Esophagus squamous epithelium (tissue), 5 donors: Measurements from ENCODE around the gene FOXK2. TPM values are rescaled to one million over a fixed set of nuclear protein-coding genes. Genes with fewer than 3 reads are reported as not detected.
A peak's percentile ranks its signal among the peaks of the same experiment; 100 is the strongest.

ENCODE experiments used
- DNase-seq: peaks from one replicate; lab custom pipeline; 2025; lab: John Stamatoyannopoulos, UW
- H3K27ac ChIP-seq, 4 donors: fragments of 200-600 bp; sonication (generic); one replicate each; pipeline ENCODE4 v1.5.1; 2016 to 2019; ENCODE audit warnings: mild to moderate bottlenecking in 1 of 4
- H3K27me3 ChIP-seq, 4 donors: fragments of 200-600 bp; sonication (generic); 1 replicate in 3 of 4; 2 replicates in 1 of 4; pipeline versions ENCODE4 v1.5.1 to v1.6.0; 2017 to 2021; ENCODE audit warnings: antibody characterized with exemption in 1 of 4
- H3K36me3 ChIP-seq, 3 donors: fragments of 200-600 bp; sonication (generic); one replicate each; pipeline ENCODE4 v1.5.1; 2016 to 2019
- H3K4me1 ChIP-seq, 3 donors: fragments of 200-600 bp; sonication (generic); one replicate each; pipeline ENCODE4 v1.5.1; 2017 to 2019
- H3K4me3 ChIP-seq, 4 donors: fragments of 200-600 bp; sonication (generic); 1 replicate in 3 of 4; 2 replicates in 1 of 4; pipeline ENCODE4 v1.5.1; 2016 to 2019; ENCODE audit warnings: mild to moderate bottlenecking in 2 of 4, moderate library complexity in 1 of 4
- H3K9me3 ChIP-seq, 3 donors: fragments of 200-600 bp; sonication (generic); one replicate each; pipeline ENCODE4 v1.5.1; 2016 to 2019
- POLR2A ChIP-seq, 4 donors: fragments of 450-650 bp; IDR thresholded peaks; one replicate each; pipeline ENCODE4 v1.6.1; 2017; ENCODE audit warnings: antibody characterized with exemption in 4 of 4, mild to moderate bottlenecking in 4 of 4, moderate library complexity in 3 of 4
- WGBS, 2 donors: methylation state at CpG; one replicate each; pipeline ENCODE4 v1.1.5; 2018; 5-methylcytosine and 5-hydroxymethylcytosine counted together
- intact Hi-C: fragments of 100-400 bp; cut with DNase I; formaldehyde crosslinking; loops from one replicate; pipeline ENCODE4 v1.15.0; 2022
- total RNA-seq, 4 donors: library from RNA; depleted of rRNA; stranded (reverse); fragments of >200 nt; gene quantifications; one replicate each; pipeline ENCODE4 v1.1.0, GENCODE V29; 2016
- TF ChIP-seq, protein P1 (sequence below), 6 experiments: fragments of 450-650 bp in 4 of 6; fragments of 200-600 bp in 2 of 6; sonication (generic) in 2 of 6; IDR thresholded peaks; one replicate each; pipeline ENCODE4 v1.5.1; 2016 to 2019; ENCODE audit warnings: antibody characterized with exemption in 6 of 6, mild to moderate bottlenecking in 4 of 6, moderate library complexity in 4 of 6
- donor health status: DM: yes; HTN: yes; CAD: no.

The FOXK2 gene
- total RNA-seq, 4 donors from 2014 or later = 26.3 to 38.2 (median 34.5) TPM

DNA sequence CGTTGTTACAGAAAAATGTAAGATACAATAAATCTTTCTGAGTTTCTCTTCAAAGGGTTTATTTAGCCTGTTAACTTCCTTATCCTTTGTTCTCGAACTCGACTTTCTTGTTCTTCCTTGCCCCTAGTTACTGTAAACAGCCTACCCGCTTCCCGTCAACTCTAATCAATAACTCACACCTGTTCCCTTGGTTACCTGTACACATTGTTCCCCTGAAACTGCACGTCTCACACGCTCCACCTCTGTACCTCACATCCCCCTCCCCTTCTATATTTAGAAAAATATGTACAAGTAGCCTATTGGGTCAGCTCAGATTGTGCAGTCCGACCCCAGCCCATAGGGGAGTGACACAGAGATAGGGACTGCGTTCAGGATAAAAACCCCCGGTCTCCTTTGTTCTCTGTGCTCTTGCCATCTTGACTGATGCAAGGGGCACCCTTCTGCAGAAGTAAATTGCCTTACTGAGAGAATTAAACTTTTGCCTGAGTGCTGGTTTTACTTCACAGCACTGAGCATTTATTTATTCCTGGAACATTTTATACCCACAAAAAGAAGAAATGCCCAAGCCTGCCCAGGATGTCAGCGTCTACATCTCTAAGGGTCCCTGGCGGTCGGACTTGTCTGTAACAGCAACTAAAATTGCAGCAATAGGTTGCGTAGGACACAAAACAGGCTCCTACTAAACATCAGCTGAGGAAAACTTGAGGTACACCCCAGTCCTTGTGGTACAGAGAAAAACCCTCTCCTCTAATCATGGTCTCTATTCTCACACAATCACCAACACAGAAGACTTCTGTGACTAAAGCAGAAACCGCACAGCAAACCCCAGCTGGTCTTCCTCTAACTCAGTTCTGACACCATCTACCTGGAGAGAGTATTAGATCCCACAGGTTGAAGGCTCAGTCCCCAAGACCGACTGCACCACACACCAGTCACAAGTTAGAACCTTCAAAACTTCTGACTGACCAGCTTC lies 117.4 kb downstream of the FOXK2 start:
- 54 to 58% methylated on average over 14 to 16 of the region's 16 CpGs for WGBS, 2 donors
- intact Hi-C loops = no loop called here
- Histone ChIP-seq H3K36me3 (peaks cover 0 to 78% (median 6%) of the 10 kb centered on the region in 3 donors), H3K4me1 (peaks cover 0 to 60% (median 8%) of the 10 kb centered on the region in 3 donors), H3K27me3 (no peaks in the 10 kb centered on the region), H3K27ac (peak overlapping the region; percentile 73 to 90 (median 85)), H3K4me3 (peak overlapping the region in 1 of 4 donors; percentile 9), H3K9me3 (peaks cover 0 to 10% (median 0%) of the 10 kb centered on the region in 3 donors)
- no peak for TF ChIP-seq POLR2A (IDR thresholded peaks at IDR 0.05)
- TF ChIP-seq, protein P1, sequence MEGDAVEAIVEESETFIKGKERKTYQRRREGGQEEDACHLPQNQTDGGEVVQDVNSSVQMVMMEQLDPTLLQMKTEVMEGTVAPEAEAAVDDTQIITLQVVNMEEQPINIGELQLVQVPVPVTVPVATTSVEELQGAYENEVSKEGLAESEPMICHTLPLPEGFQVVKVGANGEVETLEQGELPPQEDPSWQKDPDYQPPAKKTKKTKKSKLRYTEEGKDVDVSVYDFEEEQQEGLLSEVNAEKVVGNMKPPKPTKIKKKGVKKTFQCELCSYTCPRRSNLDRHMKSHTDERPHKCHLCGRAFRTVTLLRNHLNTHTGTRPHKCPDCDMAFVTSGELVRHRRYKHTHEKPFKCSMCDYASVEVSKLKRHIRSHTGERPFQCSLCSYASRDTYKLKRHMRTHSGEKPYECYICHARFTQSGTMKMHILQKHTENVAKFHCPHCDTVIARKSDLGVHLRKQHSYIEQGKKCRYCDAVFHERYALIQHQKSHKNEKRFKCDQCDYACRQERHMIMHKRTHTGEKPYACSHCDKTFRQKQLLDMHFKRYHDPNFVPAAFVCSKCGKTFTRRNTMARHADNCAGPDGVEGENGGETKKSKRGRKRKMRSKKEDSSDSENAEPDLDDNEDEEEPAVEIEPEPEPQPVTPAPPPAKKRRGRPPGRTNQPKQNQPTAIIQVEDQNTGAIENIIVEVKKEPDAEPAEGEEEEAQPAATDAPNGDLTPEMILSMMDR (IDR thresholded peaks at IDR 0.05) = no peak
- no peak for DNase-seq

GRCh38 chr17:82638183-82638773 lies 118.7 kb downstream of the FOXK2 start:
- TF ChIP-seq POLR2A (IDR thresholded peaks at IDR 0.05) = no peak
- TF ChIP-seq, protein P1 (IDR thresholded peaks at IDR 0.05) = no peak

GRCh38 chr17:82639628-82640027 lies 120.1 kb downstream of the FOXK2 start:
- Histone ChIP-seq H3K9me3 (peaks cover 0 to 10% (median 0%) of the 10 kb centered on the region in 3 donors), H3K27me3 (no peaks in the 10 kb centered on the region), H3K4me3 (no peak overlapping the region), H3K36me3 (peaks cover 3 to 78% (median 16%) of the 10 kb centered on the region in 3 donors), H3K4me1 (peaks cover 0 to 62% (median 8%) of the 10 kb centered on the region in 3 donors), H3K27ac (peak overlapping the region in 2 of 4 donors; percentile 26 to 40)
- intact Hi-C loops = no loop called here
- 67 to 80% methylated on average over 3 to 6 of the region's 14 CpGs for WGBS, 2 donors
- no peak for DNase-seq
- no peak for TF ChIP-seq POLR2A (IDR thresholded peaks at IDR 0.05)
- TF ChIP-seq, protein P1 (IDR thresholded peaks at IDR 0.05) = no peak

More at GRCh38 chr17:82638183-82638773, 118.7 kb downstream of the FOXK2 start:
- Histone ChIP-seq H3K4me3 (no peak overlapping the region), H3K27ac (peak overlapping the region in 2 of 4 donors; percentile 87 to 90), H3K36me3 (peaks cover 2 to 78% (median 16%) of the 10 kb centered on the region in 3 donors), H3K27me3 (no peaks in the 10 kb centered on the region), H3K4me1 (peaks cover 0 to 60% (median 8%) of the 10 kb centered on the region in 3 donors), H3K9me3 (peaks cover 0 to 10% (median 0%) of the 10 kb centered on the region in 3 donors)
- intact Hi-C loops = no loop called here
- no peak for DNase-seq
- 68 to 69% methylated on average over 4 of the region's 5 CpGs for WGBS, 2 donors

DNA sequence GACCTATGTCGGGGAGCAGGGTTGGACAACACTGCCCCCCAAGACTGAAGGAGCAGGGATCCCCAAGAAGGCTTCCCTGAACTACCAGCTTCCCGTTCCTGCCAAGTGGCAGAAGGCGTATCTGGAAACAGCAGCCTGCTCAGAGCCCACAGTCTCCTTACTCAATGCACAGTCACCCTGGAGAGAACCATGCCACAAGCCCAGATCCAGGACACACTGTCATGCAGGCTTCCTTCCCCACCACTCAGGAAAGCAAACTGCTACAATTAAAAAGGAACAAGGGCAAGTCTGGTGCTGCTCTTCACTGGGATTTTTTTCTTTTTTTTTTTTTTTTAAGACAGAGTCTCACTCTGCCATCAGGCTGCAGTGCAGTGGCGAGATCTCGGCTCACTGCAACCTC lies 120.5 kb downstream of the FOXK2 start:
- no peak overlapping the region for H3K4me3 ChIP-seq
- H3K36me3 ChIP-seq = peaks cover 3 to 80% (median 16%) of the 10 kb centered on the region in 3 donors
- H3K27ac ChIP-seq = no peak overlapping the region
- DNase-seq = no peak
- no peaks in the 10 kb centered on the region for H3K27me3 ChIP-seq
- peaks cover 0 to 62% (median 8%) of the 10 kb centered on the region in 3 donors for H3K4me1 ChIP-seq
- 72 to 88% methylated on average over 2 to 4 of the region's 5 CpGs for WGBS, 2 donors
- TF ChIP-seq, protein P1 (IDR thresholded peaks at IDR 0.05) = no peak
- no peak for TF ChIP-seq POLR2A (IDR thresholded peaks at IDR 0.05)
- intact Hi-C loops = no loop called here
- H3K9me3 ChIP-seq = peaks cover 0 to 10% (median 0%) of the 10 kb centered on the region in 3 donors
